HG03095 (cell line): ENCODE measurements around the gene PLCL2.
"Not testable (repeated sequence)": the region's sequence is repeated elsewhere in the genome, so short reads cannot be mapped to it uniquely, and the experiment has no call there.

ENCODE experiments used
- ATAC-seq: cut with Tn5 transposase; IDR thresholded peaks from one replicate; pipeline ENCODE4 v1.9.1; 2021; ENCODE audit warnings: moderate library complexity; ENCODE audit not compliant: unreplicated experiment

Gene PLCL2

DNA sequence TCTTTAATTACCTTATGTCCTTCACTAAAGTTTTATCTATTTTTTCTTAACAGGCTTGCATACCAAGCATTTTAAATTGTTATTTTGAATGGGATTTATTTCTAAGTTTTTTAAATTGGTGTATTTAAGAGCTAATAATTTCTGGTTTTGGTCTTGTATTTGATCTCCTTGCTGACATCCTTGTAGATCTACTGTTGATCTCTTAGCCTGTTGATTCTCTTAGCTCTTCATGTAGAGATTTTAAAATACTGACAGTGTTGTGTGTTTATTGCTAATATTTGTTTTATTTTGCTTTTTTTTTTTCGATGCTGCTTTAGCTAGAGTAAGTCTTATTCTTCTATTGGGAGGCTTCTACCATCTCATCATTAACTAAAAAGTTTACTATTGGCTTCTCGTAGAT lies 65.5 kb downstream of the PLCL2 start:
- no peak for ATAC-seq

DNA sequence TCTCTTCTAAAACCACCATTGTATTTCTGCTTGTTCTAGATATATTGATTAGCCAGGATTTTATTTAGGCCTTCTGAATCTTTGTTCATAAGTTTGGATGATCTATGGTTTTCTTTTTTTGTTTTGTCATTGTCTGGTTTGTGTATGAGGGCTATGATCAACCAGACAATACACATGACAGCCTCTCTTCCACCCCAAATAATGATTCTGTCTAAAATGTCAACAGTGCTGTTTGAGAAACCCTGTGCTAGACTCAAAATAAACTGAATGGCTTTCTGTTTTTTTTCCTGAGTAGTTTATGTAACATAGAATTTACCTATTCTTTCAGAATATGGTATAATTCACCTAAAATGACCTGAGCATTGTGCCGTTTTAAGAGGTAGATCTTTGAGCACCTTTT lies 66.1 kb downstream of the PLCL2 start:
- ATAC-seq: no peak

DNA sequence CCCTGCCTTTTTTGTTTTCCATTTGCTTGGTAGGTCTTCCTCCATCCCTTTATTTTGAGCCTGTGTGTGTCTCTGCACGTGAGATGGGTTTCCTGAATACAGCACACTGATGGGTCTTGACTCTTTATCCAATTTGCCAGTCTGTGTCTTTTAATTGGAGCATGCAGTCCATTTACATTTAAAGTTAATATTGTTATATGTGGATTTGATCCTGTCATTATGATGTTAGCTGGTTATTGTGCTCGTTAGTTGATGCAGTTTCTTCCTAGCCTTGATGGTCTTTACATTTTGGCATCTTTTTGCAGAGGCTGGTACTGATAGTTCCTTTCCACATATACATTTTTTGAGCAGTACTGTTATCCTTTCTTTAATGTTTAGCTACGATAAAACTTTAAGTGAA lies 73.1 kb downstream of the PLCL2 start:
- not testable (repeated sequence) for ATAC-seq

DNA sequence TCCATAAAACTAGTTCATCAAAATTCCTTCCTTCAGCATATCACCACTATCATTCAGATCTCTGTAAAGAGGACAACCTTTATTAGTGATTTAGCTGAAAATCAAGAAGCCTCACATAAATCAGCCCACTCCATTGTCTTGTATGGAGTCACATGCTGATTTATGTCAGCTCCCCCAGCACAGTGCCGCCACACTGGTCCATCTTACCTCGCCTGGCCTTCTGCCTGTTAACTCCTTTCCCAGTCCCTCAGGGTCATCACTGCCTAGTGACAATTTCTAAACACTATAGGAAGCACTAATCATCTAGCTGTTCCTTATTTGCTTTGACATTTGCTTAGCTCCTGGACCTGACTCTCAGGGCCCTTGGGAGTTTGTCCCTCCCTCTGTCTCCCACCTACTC lies 75.4 kb downstream of the PLCL2 start:
- ATAC-seq: no peak

DNA sequence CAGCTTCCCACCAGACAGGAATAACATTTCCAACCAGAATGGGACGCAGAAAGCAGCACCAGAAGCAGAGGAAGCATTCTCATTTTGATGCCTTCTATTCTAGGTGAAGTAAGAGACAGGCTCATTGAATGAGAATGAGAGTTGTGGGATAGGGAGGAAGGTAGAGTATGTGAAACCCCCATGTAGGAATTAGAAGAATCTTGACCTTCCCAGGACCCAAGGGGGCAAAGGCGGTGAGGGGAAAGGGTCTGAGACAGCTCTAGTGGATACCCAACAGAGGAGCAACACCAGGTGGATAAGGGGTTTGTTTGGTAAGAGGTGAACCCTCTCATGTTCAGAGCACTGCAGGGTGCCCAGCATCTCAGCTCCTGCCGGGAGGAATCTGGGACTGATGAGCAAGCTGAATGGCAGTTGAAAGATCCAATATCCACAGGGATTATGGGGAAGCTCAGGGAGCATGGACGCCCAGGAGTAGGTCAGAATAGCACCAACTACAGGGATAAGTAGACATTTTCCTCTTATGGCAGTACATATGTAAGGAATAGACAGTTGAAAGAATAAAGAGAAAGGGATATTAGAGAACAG lies 77.0 kb downstream of the PLCL2 start:
- no peak for ATAC-seq

DNA sequence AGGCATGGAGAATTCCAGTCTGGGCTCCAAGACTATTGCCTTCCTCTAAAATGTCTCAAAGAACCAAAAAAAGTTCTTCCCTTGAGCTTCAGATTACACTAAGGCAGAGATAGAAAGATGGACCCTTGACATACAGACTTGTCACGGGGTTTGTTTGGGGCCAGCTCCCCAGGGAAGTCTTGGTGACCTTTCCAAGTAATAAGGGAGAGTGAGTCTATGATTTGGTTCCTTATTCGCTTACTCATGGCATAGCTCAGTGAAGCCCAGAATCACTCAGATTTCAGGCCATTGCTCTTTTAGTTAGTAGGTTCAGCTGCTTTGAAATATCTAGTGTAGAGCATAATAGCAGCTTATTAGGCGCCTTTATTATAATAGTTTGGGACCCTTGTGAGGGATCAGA lies 90.3 kb downstream of the PLCL2 start:
- no peak for ATAC-seq

DNA sequence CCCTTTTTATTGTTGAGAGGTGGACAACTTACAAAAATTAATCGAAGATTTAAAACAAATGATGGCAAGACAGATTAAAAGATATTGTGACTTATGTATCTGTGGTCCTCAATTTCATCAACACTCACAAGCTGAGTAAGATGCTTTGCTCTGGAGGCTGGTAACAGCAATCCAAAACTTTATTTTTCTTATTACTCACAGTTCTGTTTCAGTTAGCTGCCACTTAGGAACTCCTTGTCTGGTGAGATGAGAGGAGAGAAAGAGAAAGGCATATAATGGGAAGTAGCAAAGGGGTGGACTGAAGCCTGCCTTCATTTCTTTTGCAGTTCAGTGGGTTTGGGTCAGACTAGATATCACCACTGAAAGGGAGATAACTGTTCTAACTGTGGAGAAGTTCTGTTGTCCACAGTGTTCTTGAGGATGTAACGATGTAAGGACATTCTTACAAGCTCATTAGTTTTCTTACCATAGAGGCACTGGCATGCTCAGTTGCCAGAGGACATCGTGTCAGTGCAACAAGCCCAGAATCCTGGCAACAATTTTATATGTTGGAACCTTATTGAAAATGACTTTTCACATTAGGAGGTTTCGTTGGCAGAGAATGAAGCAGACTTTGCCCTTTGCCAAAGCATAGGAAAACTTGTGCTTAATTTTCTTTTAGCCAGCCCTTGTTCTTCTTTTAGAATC lies 93.6 kb downstream of the PLCL2 start:
- ATAC-seq: no peak

DNA sequence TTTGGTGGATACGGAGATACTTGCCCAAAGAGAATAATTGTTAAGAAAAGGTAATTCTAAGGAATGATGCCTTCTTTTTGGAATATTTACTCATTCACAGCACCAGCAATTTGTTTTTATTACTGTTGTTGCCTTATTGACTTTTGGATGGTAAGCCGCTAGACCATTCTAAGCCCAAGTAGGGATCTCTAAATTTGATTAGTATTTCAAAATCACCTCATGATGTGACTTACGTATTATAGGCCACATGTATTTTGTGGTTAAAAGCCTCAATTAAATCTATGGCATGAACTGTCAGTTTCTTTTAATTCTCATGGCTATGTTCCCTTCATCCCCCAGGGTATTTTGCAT lies 94.1 kb downstream of the PLCL2 start:
- no peak for ATAC-seq

DNA sequence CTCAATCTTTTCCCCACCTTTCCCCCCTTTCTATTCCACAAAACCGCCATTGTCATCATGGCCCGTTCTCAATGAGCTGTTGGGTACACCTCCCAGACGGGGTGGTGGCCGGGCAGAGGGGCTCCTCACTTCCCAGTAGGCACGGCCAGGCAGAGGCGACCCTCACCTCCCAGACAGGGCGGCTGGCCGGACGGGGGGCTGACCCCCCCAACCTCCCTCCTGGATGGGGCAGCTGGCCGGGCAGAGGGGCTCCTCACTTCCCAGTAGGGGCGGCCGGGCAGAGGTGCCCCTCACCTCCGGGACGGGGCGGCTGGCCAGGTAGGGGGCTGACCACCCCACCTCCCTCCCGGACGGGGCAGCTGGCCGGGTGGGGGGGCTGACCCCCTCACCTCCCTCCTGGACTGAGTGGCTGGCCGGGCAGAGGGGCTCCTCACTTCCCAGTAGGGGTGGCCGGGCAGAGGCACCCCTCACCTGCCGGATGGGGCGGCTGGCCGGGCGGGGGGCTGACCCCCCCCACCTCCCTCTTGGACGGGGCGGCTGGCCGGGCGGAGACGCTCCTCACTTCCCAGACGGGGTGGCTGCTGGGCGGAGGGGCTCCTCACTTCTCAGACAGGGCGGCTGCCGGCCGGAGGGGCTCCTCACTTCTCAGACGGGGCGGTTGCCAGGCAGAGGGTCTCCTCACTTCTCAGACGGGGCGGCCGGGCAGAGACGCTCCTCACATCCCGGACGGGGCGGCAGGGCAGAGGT lies 95.2 kb downstream of the PLCL2 start:
- ATAC-seq: not testable (repeated sequence)

DNA sequence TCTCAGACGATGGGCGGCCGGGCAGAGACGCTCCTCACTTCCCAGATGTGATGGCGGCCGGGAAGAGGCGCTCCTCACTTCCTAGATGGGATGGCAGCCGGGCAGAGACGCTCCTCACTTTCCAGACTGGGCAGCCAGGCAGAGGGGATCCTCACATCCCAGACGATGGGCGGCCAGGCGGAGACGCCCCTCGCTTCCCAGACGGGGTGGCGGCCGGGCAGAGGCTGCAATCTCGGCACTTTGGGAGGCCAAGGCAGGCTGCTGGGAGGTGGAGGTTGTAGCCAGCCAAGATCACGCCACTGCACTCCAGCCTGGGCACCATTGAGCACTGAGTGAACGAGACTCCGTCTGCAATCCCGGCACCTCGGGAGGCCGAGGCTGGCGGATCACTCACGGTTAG lies 95.8 kb downstream of the PLCL2 start:
- ATAC-seq: not testable (repeated sequence)

DNA sequence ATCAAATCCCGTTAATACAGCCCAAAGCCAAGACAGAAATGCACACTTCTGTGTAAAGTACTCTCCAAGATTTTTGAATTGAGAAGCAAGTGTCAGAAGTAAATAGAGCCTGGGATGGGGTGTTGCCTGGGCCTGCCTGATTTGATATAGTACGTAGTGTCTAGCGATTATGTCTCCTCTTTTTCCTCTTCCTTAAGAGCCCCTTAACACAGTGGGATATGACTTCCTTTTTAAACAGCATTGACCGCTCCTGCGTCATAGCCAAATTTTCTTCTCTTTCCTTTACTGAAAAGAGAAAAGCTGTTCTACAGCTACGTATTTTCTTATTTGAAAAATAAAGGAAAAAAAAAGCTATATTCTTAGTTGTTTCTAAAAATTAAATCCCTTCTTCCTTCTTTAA lies 97.7 kb downstream of the PLCL2 start:
- ATAC-seq: no peak

DNA sequence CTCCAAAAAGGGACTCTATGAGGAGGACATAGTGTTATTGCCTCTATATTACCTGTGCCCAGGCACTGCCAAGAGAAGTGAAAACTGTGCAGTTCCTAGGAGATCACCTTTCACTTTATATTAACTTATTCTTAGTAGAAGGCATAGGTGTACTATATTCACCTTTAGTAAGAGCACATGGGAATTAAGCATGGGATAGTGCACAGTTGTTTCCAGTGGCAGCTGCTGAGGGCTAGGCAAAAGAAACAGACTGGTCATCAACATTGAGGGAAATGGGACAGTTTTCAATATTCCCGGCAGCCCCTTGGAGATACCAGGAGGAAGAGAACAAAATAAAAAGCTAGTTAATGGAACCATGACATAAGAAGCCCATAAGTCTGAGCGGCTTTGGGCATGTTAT lies 100.9 kb downstream of the PLCL2 start:
- no peak for ATAC-seq

DNA sequence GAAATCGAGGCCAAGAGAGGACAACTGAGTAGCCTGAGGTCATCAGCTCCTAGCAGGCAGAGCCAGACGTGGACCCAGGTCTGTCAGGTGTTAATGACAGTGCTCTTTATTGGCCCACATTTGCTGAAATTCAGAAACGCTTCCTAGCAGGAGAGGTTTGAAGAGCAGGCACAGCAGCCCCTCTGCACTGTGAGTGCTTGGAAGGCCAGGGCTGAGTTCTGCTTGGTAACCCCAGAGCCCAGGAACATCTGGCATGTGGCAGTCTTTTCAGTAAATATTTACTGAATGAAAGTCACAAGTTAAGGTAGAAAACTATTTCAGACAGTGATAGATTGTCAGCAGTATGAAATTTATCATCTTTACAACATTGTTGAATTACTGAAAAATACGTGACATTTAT lies 102.4 kb downstream of the PLCL2 start:
- ATAC-seq: no peak

DNA sequence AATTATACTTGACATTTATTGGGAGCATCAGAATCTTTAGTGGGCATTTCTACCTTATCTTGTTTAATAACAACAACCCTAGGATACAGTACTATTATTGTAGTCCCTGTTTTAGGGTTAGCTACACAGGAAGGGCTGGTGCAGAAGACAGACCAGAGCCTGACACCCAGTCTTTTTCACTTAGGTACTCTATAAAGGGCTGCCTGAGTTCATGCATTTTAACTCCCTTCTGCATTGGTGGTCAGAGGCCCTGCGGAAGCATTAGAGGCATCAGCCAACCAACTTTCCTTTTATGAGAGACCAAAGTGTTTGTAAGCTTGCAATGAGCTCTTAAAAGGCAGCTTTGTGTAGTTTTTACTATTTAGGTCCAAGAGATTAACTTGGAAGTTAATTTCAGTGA lies 105.4 kb downstream of the PLCL2 start:
- ATAC-seq: no peak

DNA sequence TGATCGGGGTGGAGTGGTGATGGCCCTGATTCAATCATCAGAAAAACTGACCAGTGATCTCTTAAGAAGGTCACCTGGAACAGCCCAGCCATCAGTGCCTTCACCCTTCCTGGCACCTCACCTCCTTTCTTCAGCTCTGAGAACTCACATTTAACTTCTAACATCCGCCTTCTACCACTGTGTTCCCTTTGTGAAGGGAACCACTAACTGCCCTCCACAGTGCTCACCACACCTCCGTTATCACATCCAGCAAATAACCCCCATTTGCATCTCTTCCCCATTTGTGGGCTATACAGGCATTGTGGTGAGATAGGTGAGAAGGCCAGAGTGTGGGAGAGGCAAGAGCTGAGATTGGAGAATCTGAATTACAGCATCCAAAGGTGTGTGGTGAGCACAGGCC lies 107.4 kb downstream of the PLCL2 start:
- no peak for ATAC-seq

DNA sequence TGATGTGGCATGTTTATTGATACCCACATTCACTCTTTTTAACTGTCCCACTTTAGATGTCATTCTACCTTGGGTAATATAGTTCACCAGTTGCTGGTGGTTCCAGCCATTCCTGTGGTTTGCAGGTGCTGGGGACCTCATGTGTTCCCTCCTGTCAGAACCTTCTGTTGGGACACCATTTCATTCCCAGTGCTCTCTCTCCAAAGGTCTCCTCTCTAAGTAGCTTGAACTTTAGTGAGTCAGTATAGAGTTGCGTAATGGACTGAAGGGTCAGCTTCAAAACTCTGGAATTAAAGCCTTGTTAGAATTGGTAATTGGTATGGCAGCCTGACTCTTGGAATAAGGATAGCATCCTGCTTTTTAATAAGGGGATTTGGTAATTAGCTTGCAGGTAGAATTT lies 108.5 kb downstream of the PLCL2 start:
- ATAC-seq: no peak

DNA sequence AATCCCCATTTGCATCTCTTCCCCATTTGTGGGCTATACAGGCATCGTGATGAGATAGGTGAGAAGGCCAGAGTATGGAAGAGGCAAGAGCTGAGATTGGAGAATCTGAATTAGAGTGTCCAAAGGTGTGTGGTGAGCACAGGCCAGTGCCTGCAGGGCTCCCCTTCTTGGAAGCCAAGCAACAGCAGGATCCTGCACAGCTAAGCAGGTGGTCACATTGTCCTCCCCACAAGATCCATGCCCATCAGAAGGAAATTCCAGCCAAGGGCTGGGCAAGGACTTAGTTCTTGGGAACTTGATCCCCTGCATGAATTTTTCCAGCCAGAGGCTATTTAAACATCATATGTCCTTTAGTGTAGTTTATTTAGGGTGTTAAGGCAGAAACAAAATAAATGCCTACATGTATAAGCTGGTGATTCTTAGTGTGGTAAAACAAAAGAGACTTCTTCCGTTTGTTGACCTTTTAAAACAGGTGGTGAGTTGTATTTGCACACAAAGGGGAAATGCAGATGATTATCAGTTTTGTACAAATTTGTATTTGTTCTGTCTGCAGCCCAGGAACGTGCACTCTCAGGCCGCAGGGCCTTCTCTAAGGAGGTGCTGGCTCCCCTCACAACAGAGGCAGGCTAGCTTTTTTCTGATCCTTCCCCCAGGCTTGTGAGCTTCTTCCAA lies 110.2 kb downstream of the PLCL2 start:
- ATAC-seq: no peak

DNA sequence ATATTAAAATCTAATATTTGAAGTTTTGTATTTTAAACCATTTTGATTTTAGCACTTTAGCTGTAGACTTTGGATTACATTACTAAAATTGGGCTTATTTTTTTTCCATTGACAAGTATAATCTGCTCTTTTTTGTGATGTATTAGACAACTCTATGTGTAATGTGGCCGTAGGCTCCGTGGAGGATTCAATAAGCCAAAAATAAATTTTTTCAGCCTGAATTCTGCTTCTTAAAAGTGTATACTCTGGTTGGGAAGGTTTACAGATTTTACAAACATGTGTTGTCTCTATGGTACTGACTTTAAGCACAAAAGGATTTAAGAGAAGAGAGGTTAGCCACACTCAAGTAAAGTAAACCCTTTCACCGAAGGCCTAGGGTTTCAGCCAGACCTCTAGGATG lies 110.8 kb downstream of the PLCL2 start:
- no peak for ATAC-seq

DNA sequence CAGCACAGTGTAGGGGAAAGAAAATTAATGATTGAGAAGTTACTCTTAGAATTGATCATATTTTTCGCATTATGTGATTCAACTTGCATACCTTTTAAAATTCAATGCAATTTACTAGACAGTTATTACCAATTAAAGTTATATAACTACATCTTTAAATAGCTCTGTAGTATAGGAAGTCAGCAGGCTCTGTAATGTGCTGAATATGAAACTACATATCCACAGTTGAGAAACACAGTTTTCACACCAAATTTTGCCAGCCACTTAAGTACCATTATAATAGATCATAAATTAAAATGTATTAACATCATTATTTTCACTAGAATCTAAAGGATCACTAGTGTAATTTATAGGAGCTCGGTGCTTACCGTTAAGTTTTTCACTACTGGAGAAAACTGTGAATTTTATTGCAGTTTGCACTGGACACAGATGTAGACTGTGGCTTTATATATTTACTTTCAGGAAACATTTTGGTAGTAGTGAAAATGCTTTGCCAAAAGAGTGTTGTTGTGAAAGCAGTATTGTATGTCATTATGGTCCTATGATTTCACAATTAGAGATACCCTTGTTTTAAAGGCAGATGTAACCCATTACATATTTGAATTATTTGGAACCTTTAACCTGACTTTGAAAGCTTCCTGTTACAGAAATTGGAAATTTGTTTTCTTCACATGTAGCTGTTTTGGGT lies 113.6 kb downstream of the PLCL2 start:
- no peak for ATAC-seq

DNA sequence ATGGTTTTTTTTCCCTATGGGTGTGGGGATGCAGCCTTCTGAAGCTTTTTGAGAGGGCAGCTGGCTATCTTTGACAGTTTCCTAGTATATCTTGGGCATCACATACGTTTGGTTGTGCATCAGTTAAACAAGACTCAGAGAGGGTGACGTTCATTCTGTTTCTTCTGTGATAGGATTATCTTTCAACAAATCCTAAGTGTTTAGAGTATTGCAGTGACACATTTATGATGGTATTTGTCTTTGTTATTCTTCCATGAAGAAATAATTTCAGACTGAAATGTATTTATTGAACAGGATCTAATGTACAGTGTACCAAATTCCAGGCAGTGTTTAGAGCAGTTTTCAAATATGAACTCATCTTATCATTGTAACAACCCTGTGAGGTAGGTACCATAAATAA lies 114.4 kb downstream of the PLCL2 start:
- no peak for ATAC-seq

DNA sequence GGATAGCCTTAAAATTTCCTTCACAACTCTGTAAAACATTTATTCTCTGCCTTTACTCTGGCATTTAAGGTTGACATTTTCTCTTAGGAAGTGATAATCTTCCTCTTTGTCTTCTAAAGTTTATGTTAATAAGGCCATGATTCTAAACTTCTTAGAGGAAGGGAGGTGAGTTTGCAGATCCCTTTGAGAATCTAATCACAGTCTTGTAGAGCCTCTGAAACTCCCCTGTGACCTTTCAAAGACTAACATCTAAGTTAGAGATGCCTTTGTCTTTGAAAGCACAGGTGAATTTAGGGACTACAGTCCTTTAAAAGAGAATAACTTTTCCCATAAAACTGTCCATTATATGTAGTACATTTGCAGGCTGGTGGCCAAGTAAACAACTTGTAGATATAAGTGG lies 115.1 kb downstream of the PLCL2 start:
- no peak for ATAC-seq
